ENCODE data around the gene SELENOK. TPM values are rescaled to one million over a fixed set of nuclear protein-coding genes. Genes with fewer than 3 reads are reported as not detected.

The SELENOK gene
- total and polyA plus RNA-seq, 2 of the 13 experiments (the other 11 are each of a cell fraction or from before 2014, with no cell fraction given), result 67.0 to 81.0 TPM

GRCh38 chr3:53843195-53844177, 48.2 kb downstream of the SELENOK start (continued):
- no peak for TF ChIP-seq ZNF512B (CRISPR knock-in tag; IDR thresholded peaks at IDR 0.05; ENCODE audit: borderline replicate concordance)
- no peak for TF ChIP-seq ETS1 (CRISPR knock-in tag; IDR thresholded peaks at IDR 0.05)
- TF ChIP-seq ZNF800 (CRISPR knock-in tag; IDR thresholded peaks at IDR 0.05), result peak; percentile 81; the same call in 1 of the 2 replicates
- TF ChIP-seq KDM4B (CRISPR knock-in tag; IDR thresholded peaks at IDR 0.05), result no peak; the same call in 1 of the 2 replicates
- no peak for TF ChIP-seq ONECUT2 (CRISPR knock-in tag; IDR thresholded peaks at IDR 0.05)
- TF ChIP-seq HMGXB4 (CRISPR knock-in tag; IDR thresholded peaks at IDR 0.05; ENCODE audit: borderline replicate concordance in 1 of 2, low read depth in 1 of 2), result no peak; a peak in 1 of 4 replicates
- TF ChIP-seq ZNF704 (CRISPR knock-in tag; IDR thresholded peaks at IDR 0.05; ENCODE audit: borderline replicate concordance), result no peak
- peak; percentile 95 for TF ChIP-seq HNF4A (CRISPR knock-in tag; IDR thresholded peaks at IDR 0.05)
- no peak for TF ChIP-seq ZNF337 (CRISPR knock-in tag; IDR thresholded peaks at IDR 0.05; ENCODE audit: borderline replicate concordance, low read depth)
- peak; percentile 19; the same call in 1 of the 2 replicates for TF ChIP-seq ZNF580 (CRISPR knock-in tag; IDR thresholded peaks at IDR 0.05; ENCODE audit: borderline replicate concordance, low read depth)
- TF ChIP-seq FOXM1 (CRISPR knock-in tag; IDR thresholded peaks at IDR 0.05), result no peak
- no peak for TF ChIP-seq BRD4 (CRISPR knock-in tag; IDR thresholded peaks at IDR 0.05)
- TF ChIP-seq ZFY (CRISPR knock-in tag; IDR thresholded peaks at IDR 0.05), result no peak; the same call in none of the 2 replicates
- peak; percentile 27; the same call in 1 of the 2 replicates for TF ChIP-seq ELF1 (CRISPR knock-in tag; IDR thresholded peaks at IDR 0.05)
- no peak for TF ChIP-seq ZNF234 (CRISPR knock-in tag; conservative IDR thresholded peaks at IDR 0.05)
- no peak for TF ChIP-seq ZNF230 (CRISPR knock-in tag; IDR thresholded peaks at IDR 0.05)
- TF ChIP-seq ZNF496 (CRISPR knock-in tag; IDR thresholded peaks at IDR 0.05; ENCODE audit: insufficient replicate concordance), result no peak
- peak; percentile 20; the same call in 1 of the 2 replicates for TF ChIP-seq DMAP1 (CRISPR knock-in tag; IDR thresholded peaks at IDR 0.05)
- TF ChIP-seq ZBTB7A (CRISPR knock-in tag; IDR thresholded peaks at IDR 0.05), result peak; percentile 96
